ENCODE measurements around the gene AREL1.
A peak's percentile ranks its signal among the peaks of the same experiment; 100 is the strongest.

The AREL1 gene

DNA sequence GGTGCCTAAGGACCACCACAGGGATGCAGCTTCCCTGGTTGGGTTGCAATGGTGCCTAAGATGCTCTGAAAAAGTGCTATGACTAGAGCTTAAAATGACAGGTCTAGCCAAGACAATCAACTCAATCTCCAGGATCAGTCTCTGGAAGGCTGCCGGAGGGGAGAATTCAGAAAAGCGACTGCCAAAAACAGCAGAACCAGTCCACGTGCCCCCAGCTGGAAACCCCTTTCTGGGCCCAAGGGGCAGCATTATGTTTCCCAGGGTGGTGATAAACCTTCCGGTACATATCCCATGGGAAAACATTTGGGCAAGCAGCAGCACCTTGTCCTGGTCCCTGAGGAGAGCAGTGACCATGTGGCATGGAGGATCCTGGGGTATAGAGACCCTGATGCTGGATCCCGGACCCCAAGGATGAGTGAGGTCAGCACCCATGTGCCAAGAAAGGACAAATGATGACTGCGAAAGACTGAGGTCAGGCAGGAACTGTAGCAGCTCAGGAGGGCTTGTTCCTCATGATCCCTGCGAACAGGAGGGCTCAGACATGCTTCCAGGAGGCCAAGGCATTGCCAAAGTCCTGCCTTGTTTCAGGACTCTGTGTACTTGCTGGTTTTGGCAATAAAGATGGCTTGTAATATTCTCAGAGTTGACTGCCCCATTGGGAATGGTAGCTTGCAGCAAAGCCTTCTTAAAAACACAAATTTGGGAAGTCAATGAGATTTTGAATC is 51.0 kb downstream of the AREL1 start:
- Histone ChIP-seq H3K4me3 (no peak overlapping the region), H3K27ac (peak overlapping the region in 4 of 21 experiments; percentile 8 to 46 (median 26))

GRCh38 chr14:74660863-74661262 is 52.0 kb downstream of the AREL1 start:
- Histone ChIP-seq H3K27ac (no peak overlapping the region), H3K4me3 (no peak overlapping the region)

DNA sequence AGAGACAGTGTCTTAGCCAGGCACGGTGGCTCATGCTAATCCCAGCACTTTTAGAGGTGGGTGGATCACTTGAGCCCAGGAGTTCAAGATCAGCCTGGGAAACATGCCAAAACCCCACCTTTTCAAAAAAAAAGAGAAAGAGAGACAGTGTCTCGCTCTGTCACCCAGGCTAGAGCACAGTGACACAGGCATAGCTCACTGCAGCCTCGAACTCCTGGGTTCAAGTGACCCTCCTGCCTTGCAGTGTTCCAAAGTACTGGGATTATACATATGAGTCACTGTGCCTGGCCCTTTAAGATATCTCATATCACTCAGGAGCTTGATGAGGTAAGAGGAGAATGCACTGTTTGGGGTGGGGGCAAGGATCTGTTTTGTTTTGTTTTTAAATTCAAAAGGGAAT is 52.7 kb downstream of the AREL1 start:
- Histone ChIP-seq H3K4me3 (no peak overlapping the region), H3K27ac (no peak overlapping the region)

GRCh38 chr14:74658535-74659131 is 54.2 kb downstream of the AREL1 start:
- no peak overlapping the region for H3K27ac ChIP-seq

GRCh38 chr14:74656964-74657363 is 55.9 kb downstream of the AREL1 start:
- Histone ChIP-seq H3K27ac (peak overlapping the region in 1 of 21 experiments; percentile 70), H3K4me3 (no peak overlapping the region)

More at GRCh38 chr14:74658535-74659131, 54.2 kb downstream of the AREL1 start:
- H3K4me3 ChIP-seq: no peak overlapping the region

GRCh38 chr14:74655599-74656395 is 57.1 kb downstream of the AREL1 start:
- peak overlapping the region in 7 of 21 experiments; percentile 3 to 70 (median 21) for H3K27ac ChIP-seq
- H3K4me3 ChIP-seq: no peak overlapping the region

DNA sequence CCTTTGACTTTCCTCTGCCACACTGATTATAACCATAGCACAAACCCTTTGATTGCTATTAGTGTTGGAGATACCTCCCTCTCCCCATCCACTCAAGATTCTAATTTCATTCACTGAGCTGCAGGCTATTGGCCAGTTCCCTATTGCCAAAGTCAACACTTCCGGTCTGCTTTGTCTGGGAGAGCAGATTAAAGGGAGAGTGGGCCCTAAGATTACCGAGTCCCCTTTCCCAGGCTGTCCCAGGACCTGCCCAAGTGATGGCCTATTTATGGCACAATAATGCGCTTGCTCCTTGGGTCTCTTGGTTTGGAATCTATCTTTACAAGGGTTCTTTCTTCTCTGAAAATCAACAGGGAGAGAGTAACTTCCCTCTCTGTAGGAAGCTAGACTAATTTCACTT is 57.9 kb downstream of the AREL1 start:
- Histone ChIP-seq H3K4me3 (no peak overlapping the region), H3K27ac (peak overlapping the region in 7 of 21 experiments; percentile 8 to 70 (median 38))

DNA sequence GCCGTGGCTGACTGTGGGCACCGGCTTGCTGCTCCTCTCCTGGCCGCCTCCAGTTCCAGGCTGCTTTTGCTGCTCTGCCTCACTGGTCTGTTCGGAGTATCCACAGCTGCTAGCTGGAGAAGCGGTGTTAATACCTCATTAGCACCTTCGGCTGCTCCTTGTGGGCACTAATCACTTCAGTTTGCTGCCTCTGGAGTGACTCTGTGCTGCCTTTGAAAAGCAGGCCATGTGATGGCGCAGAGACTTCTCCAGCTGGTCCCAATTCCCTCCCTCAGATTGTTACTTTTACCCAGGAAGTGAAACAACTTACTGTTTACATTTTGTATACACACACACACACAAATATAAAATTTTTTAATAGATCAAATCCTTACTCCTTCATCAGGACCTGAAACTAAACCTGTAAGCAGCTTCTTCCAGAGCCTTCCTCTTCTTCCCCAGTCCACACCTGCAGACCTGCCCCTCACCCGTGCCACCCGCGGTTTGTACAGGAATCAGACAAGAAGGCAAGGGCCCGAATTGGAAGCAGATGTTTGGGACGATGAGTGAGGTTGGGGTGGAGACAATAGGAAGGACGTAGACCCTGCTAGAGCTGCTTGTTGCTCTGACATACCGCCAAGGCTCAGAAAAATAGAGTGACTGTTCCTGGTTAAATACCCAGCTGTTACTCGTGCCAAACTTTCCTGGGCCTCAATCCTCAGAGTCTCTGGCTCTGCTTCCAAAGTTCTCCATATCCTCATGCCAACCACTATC is 59.3 kb downstream of the AREL1 start:
- H3K4me3 ChIP-seq: no peak overlapping the region
- H3K27ac ChIP-seq: peak overlapping the region in 3 of 21 experiments; percentile 27 to 52 (median 39)

GRCh38 chr14:74652541-74652940 is 60.3 kb downstream of the AREL1 start:
- Histone ChIP-seq H3K27ac (peak overlapping the region in 1 of 21 experiments; percentile 24), H3K4me3 (no peak overlapping the region)

DNA sequence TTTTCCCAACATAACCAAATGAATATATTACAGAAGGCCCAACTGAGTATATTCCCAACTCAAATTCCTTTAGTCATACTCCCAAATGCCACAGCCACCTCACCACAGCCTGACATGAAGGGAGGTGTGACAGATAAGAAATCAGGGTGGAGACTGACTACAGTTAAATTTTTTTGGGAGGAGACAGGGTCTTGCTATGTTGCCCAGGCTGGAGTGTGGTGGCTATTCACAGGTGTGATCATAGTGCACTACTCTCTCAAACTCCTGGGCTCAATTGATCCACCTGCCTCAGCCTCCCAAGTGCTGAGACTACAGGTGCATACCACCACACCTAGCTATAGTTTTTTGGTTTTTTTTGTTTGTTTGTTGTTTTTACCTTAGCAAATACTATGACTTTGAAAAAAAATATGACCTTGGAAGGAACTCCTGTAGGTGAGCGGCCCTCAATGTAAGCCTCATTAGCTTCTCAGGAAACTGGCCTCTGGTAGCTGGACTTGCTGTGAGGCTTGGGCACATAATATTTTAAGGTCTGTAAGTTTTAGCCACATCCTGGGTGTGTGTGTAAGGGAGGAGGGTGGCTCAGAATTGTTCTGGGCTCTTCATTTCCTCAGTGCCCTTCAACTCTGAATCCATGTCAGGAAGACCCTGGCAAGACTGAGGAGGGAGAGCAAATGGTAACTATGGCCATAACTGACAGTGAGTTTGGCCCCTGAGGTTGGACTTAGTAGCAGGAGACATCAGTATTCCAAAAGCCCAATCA is 61.8 kb downstream of the AREL1 start:
- Histone ChIP-seq H3K27ac (no peak overlapping the region), H3K4me3 (no peak overlapping the region)

GRCh38 chr14:74649673-74650072 is 63.2 kb downstream of the AREL1 start:
- no peak overlapping the region for H3K4me3 ChIP-seq
- H3K27ac ChIP-seq: peak overlapping the region in 3 of 21 experiments; percentile 15 to 52 (median 44)

GRCh38 chr14:74649167-74649566 is 63.7 kb downstream of the AREL1 start:
- no peak overlapping the region for H3K4me3 ChIP-seq
- peak overlapping the region in 3 of 21 experiments; percentile 39 to 52 (median 44) for H3K27ac ChIP-seq

DNA sequence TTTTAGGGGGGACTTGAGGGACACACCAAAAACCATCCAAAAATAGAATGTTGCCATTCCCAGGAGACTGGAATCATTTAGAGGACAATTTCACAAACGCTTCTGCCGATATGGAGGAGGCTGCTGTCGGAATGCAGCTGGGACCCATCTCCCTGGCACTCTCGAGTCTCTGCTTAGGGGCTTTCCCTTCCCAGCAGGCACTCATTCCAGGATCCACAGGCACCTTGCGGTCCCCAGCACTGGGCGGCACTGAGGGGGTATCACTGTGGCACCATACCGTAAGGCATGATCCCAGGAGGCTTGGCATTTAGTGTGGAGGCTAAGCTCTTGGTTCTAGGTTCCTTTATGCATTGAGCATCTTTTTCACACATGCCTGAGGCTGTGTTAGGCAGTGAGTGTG is 64.3 kb downstream of the AREL1 start:
- no peak overlapping the region for H3K4me3 ChIP-seq
- H3K27ac ChIP-seq: peak overlapping the region in 5 of 21 experiments; percentile 31 to 63 (median 46)

DNA sequence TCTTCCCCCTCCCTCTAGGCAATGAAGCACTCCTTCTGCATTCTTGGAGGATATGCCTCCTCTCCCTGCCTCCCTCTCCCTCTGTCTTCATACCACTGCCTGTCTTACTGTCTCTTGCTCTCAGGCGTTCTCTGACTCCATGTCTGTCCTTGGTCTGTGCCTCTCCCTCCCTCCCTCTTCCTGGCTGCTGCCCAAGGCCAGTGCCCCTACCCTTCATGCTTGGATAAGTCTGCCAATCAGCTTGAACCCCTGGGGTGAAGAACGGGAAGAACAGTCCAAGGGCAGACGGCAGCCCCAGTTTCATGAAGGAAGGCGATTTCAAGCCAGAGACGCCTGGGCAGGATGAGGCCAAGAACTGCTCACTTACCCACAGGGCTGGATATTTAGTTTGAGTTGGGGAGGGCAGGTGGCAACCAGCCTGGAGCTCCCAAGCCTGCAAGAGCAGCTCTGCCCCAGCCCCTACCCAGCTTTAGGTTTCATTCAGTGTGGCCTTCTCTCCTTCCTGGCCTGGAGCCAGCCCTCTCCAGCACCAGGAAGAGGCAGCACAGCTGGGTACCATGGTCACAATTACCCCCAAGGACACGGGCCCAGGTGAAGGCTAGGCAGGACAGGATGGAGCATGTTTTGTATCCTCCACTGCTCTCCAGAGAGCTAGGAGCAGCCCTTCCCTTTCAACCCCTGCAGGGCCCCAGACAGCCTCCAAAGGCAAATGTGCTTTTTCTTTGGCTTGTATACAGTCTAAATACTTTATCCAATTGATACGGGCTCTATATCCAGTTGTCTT is 65.0 kb downstream of the AREL1 start:
- Histone ChIP-seq H3K4me3 (no peak overlapping the region), H3K27ac (peak overlapping the region in 6 of 21 experiments; percentile 31 to 63 (median 42))

GRCh38 chr14:74647061-74647677 is 65.7 kb downstream of the AREL1 start:
- H3K27ac ChIP-seq: peak overlapping the region in 5 of 21 experiments; percentile 9 to 63 (median 46)

GRCh38 chr14:74645756-74646470 is 67.0 kb downstream of the AREL1 start:
- H3K4me3 ChIP-seq: no peak overlapping the region
- H3K27ac ChIP-seq: peak overlapping the region in 5 of 21 experiments; percentile 6 to 80 (median 29)

More at GRCh38 chr14:74647061-74647677, 65.7 kb downstream of the AREL1 start:
- no peak overlapping the region for H3K4me3 ChIP-seq

GRCh38 chr14:74645244-74645643 is 67.6 kb downstream of the AREL1 start:
- Histone ChIP-seq H3K27ac (peak overlapping the region in 5 of 21 experiments; percentile 6 to 80 (median 29)), H3K4me3 (no peak overlapping the region)

Measured in skin epidermis (tissue), 12 donors.